ENCODE measurements around the gene NUDT22.

NUDT22 gene

DNA sequence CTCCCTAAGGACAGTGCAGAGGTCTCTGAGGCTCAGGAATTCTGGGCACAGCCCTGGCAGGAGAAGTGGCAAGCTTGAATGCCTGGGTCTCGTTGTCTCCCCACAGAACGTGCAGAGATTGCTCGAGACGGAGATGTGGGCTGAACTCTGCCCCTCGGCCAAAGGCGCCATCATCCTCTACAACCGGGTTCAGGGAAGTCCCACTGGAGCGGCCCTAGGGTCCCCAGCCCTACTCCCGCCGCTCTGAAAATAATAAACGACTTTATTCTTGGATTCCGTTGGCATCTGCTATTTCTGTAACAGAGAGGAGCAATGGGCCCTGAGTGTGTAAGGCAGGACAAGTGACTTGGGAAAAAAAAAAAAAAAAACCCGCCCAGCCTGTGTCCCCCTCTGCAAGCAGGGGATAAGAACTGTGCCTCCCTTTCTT is 3.7 kb downstream of the NUDT22 start:
- DNase-seq: no peak

GRCh38 chr11:64230171-64230984 is 4.3 kb downstream of the NUDT22 start, which contains the start of gene DNAJC4:
Gene DNAJC4, plus strand, starts transcription at chr11:64230548. Its CDS starts 307 bp downstream, at chr11:64230855.
- DNase-seq: peak; percentile 86

DNA sequence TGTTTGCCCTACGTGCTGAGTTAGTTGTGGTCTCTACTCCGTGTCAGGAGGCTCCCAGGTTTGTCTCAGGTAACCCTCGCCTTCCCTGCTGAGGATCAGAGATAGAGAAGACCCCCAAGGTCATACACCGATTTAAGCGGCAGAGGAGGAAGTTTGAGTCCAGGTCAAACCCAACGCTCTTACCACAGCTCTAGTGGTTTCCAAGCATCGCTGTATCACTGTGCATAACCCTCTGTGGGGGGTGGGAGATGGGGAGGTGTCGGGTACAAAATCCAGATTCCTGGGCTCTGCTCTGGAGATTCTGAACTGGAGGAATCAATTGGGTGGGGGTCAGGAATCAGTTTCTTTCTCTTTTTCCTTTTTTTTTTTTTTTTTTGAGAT is 4.9 kb downstream of the NUDT22 start:
- no peak for DNase-seq

GRCh38 chr11:64231546-64231945 is 5.5 kb downstream of the NUDT22 start:
- no peak for DNase-seq

DNA sequence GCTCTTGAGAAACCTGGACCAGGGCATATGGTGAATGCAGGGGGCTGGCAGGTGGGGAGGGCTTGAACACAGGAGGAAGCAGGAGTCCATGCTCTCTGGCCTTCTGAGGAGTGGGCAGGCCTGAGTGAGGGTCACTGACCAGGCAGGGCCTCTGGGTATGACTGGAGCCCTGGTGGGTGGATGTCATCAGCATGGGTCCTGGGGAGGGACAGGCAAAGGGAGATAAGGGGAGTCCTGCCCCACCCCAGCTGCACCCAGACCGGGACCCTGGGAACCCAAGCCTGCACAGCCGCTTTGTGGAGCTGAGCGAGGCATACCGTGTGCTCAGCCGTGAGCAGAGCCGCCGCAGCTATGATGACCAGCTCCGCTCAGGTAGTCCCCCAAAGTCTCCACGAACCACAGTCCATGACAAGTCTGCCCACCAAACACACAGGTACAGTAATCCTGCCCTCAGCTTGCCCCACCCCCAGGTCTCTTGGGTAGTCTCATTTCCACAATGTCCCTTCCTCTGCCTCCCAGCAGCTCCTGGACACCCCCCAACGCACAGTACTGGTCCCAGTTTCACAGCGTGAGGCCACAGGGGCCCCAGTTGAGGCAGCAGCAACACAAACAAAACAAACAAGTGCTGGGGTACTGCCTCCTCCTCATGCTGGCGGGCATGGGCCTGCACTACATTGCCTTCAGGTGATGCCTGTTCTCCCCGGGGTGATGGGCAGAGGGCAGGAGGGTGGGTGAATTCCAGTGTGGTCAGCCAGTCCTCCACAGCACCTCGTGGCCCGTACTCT is 6.3 kb downstream of the NUDT22 start:
- no peak for DNase-seq

- DNase-seq: no peak
Observed at GRCh38 chr11:64232967-64233315, 6.9 kb downstream of the NUDT22 start.

- DNase-seq: no peak
Observed at GRCh38 chr11:64233913-64234586, 8.0 kb downstream of the NUDT22 start, which contains the start of gene VEGFB. Gene VEGFB, plus strand, starts transcription at chr11:64234584. Its CDS starts 250 bp downstream, at chr11:64234834.

- no peak for DNase-seq
Observed at GRCh38 chr11:64234647-64235379, 8.7 kb downstream of the NUDT22 start.

- DNase-seq: no peak
Observed at GRCh38 chr11:64235437-64236161, 9.5 kb downstream of the NUDT22 start.

GRCh38 chr11:64237484-64237951 is 11.4 kb downstream of the NUDT22 start:
- DNase-seq: no peak

DNA sequence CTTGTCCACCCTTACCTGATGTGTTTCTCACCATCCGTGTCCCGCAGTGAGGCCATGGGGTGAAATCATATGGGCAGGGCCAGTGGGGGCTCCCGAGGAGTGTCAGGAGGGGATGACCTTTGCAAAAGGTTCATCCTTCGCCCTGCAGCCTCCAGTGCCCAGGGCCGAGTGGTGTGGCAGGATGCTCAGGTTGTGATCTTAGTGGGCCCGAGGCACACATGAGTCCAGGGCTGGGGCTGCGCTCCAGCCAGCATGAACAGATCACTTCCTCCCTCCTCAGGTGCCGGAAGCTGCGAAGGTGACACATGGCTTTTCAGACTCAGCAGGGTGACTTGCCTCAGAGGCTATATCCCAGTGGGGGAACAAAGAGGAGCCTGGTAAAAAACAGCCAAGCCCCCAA is 12.0 kb downstream of the NUDT22 start:
- no peak for DNase-seq

GRCh38 chr11:64238999-64239398 is 12.9 kb downstream of the NUDT22 start:
- no peak for DNase-seq

- no peak for DNase-seq
Observed at GRCh38 chr11:64239662-64240434, 13.8 kb downstream of the NUDT22 start.

- DNase-seq: peak; percentile 87
Observed at GRCh38 chr11:64240435-64241240, 14.6 kb downstream of the NUDT22 start, which contains the start of gene FKBP2. Gene FKBP2, plus strand, starts transcription at chr11:64241095. Its CDS starts 1,293 bp downstream, at chr11:64242388.

- no peak for DNase-seq
Observed at GRCh38 chr11:64241241-64241490, 15.1 kb downstream of the NUDT22 start.

- peak; percentile 89 for DNase-seq
Observed at GRCh38 chr11:64241491-64242374, 15.7 kb downstream of the NUDT22 start.

GRCh38 chr11:64243236-64243854 is 17.3 kb downstream of the NUDT22 start:
- no peak for DNase-seq

DNA sequence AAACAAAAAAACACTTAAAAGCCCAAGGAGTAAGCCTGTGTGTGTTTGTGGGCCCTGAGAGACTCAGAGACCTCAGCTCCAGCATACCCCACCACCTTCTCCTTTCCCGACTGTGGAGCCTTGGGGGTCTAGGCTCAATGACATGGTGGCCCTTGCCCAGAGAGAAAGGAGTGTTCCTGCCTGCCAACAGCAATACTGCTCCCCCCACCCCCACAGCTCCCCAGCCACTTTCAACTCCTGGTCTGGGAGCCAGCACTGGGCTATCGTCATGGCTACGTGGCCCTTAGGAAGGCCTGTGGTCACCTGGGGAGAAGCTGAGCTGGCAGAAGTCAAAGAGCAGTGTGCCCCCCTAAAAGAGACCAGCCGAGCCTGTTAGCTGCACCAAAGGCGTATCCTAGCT is 18.0 kb downstream of the NUDT22 start:
- no peak for DNase-seq

- DNase-seq: no peak
Observed at GRCh38 chr11:64244966-64245365, 18.9 kb downstream of the NUDT22 start.
